ENCODE data around the gene FETUB.

The FETUB gene

GRCh38 chr3:186635532-186635931 lies 4.7 kb upstream of the FETUB start:
- no peak for DNase-seq (ENCODE audit: low read depth in 2 of 2)

GRCh38 chr3:186636536-186636935 lies 3.7 kb upstream of the FETUB start:
- DNase-seq (ENCODE audit: low read depth in 2 of 2) = no peak

GRCh38 chr3:186637686-186638085 lies 2.5 kb upstream of the FETUB start:
- no peak for DNase-seq (ENCODE audit: low read depth in 2 of 2)

GRCh38 chr3:186638259-186638658 lies 1.9 kb upstream of the FETUB start:
- DNase-seq (ENCODE audit: low read depth in 2 of 2) = no peak

- no peak for DNase-seq (ENCODE audit: low read depth in 2 of 2)
Observed at GRCh38 chr3:186640473-186640818, 247 bp downstream of the FETUB start.

- DNase-seq (ENCODE audit: low read depth in 2 of 2) = no peak
Observed at GRCh38 chr3:186640929-186641328, 730 bp downstream of the FETUB start.

GRCh38 chr3:186642014-186642413 lies 1.8 kb downstream of the FETUB start:
- DNase-seq (ENCODE audit: low read depth in 2 of 2) = no peak

GRCh38 chr3:186643493-186643892 lies 3.3 kb downstream of the FETUB start:
- DNase-seq (ENCODE audit: low read depth in 2 of 2) = no peak

GRCh38 chr3:186644683-186645082 lies 4.5 kb downstream of the FETUB start:
- no peak for DNase-seq (ENCODE audit: low read depth in 2 of 2)

- no peak for DNase-seq (ENCODE audit: low read depth in 2 of 2)
Observed at GRCh38 chr3:186646106-186646505, 5.9 kb downstream of the FETUB start.

GRCh38 chr3:186646841-186647240 lies 6.6 kb downstream of the FETUB start:
- no peak for DNase-seq (ENCODE audit: low read depth in 2 of 2)

- no peak for DNase-seq (ENCODE audit: low read depth in 2 of 2)
Observed at GRCh38 chr3:186648851-186649250, 8.7 kb downstream of the FETUB start.

GRCh38 chr3:186651678-186652215 lies 11.5 kb downstream of the FETUB start:
- no peak for DNase-seq (ENCODE audit: low read depth in 2 of 2)

GRCh38 chr3:186653080-186653707 lies 13.0 kb downstream of the FETUB start:
- no peak for DNase-seq (ENCODE audit: low read depth in 2 of 2)

GRCh38 chr3:186653984-186654383 lies 13.8 kb downstream of the FETUB start:
- DNase-seq (ENCODE audit: low read depth in 2 of 2) = no peak

GRCh38 chr3:186663361-186664118 lies 23.3 kb downstream of the FETUB start:
- DNase-seq (ENCODE audit: low read depth in 2 of 2) = no peak

GRCh38 chr3:186664119-186664495 lies 23.9 kb downstream of the FETUB start:
- no peak for DNase-seq (ENCODE audit: low read depth in 2 of 2)

- DNase-seq (ENCODE audit: low read depth in 2 of 2) = no peak
Observed at GRCh38 chr3:186664506-186664905, 24.3 kb downstream of the FETUB start.

- no peak for DNase-seq (ENCODE audit: low read depth in 2 of 2)
Observed at GRCh38 chr3:186665625-186666188, 25.5 kb downstream of the FETUB start, which contains the start of gene HRG. HRG (plus strand) TSS chr3:186666014; CDS start chr3:186666032, 18 bp downstream.

- no peak for DNase-seq (ENCODE audit: low read depth in 2 of 2)
Observed at GRCh38 chr3:186668426-186668825, 28.2 kb downstream of the FETUB start.

- DNase-seq (ENCODE audit: low read depth in 2 of 2) = no peak
Observed at GRCh38 chr3:186669378-186670084, 29.3 kb downstream of the FETUB start.

GRCh38 chr3:186670155-186670554 lies 30.0 kb downstream of the FETUB start:
- no peak for DNase-seq (ENCODE audit: low read depth in 2 of 2)
